SH-SY5Y (cell line): ENCODE measurements around the gene OBSL1.

Source experiments
- GATA2 ChIP-seq: IDR thresholded peaks from 2 replicates; pipeline ENCODE4 v1.6.1; 2011; ENCODE audit warnings: mild to moderate bottlenecking, low read depth, low read length
- GATA3 ChIP-seq: IDR thresholded peaks from 2 replicates; pipeline ENCODE4 v1.6.1; 2011; ENCODE audit warnings: low read depth, mild to moderate bottlenecking, low read length, moderate library complexity

OBSL1 gene

GRCh38 chr2:219554350-219554749, 17.0 kb downstream of the OBSL1 start:
- no peak for TF ChIP-seq GATA2
- TF ChIP-seq GATA3: no peak

- no peak for TF ChIP-seq GATA3
- no peak for TF ChIP-seq GATA2
Observed at GRCh38 chr2:219553463-219553963, 17.8 kb downstream of the OBSL1 start.

GRCh38 chr2:219553168-219553417, 18.2 kb downstream of the OBSL1 start:
- TF ChIP-seq GATA3 (no peak), GATA2 (no peak)

- TF ChIP-seq GATA3 (no peak), GATA2 (no peak)
Observed at GRCh38 chr2:219552382-219553167, 18.8 kb downstream of the OBSL1 start.

GRCh38 chr2:219551441-219552381, 19.6 kb downstream of the OBSL1 start:
- no peak for TF ChIP-seq GATA3
- no peak for TF ChIP-seq GATA2

GRCh38 chr2:219549619-219550018, 21.7 kb downstream of the OBSL1 start:
- TF ChIP-seq GATA3 (no peak), GATA2 (no peak)

GRCh38 chr2:219548990-219549389, 22.3 kb downstream of the OBSL1 start:
- TF ChIP-seq GATA3: no peak
- TF ChIP-seq GATA2: no peak

GRCh38 chr2:219547621-219548020, 23.7 kb downstream of the OBSL1 start:
- TF ChIP-seq GATA3 (no peak), GATA2 (no peak)

- TF ChIP-seq GATA2 (no peak), GATA3 (no peak)
Observed at GRCh38 chr2:219545943-219546352, 25.4 kb downstream of the OBSL1 start.

- no peak for TF ChIP-seq GATA3
- no peak for TF ChIP-seq GATA2
Observed at GRCh38 chr2:219545295-219545942, 25.9 kb downstream of the OBSL1 start.

- TF ChIP-seq GATA3 (no peak), GATA2 (no peak)
Observed at GRCh38 chr2:219544567-219544966, 26.8 kb downstream of the OBSL1 start.

- TF ChIP-seq GATA3 (no peak), GATA2 (0 out of 2 replicates have a peak, but pooled peaks have one; percentile 22)
Observed at GRCh38 chr2:219543596-219544358, 27.6 kb downstream of the OBSL1 start, which contains the start of the genes CHPF and TMEM198. Gene CHPF, minus strand, starts transcription at chr2:219543809. Its CDS starts 271 bp downstream, at chr2:219543538. Gene TMEM198, plus strand, starts transcription at chr2:219544028. Its CDS starts 700 bp downstream, at chr2:219544728.

- TF ChIP-seq GATA3 (no peak), GATA2 (no peak)
Observed at GRCh38 chr2:219542931-219543595, 28.3 kb downstream of the OBSL1 start.
